SKM-1 (cell line): ENCODE measurements around the gene MRM2.
"Not testable (repeated sequence)": the region's sequence is repeated elsewhere in the genome, so short reads cannot be mapped to it uniquely, and the experiment has no call there.

Source experiments
- DNase-seq: peaks from one replicate; lab custom pipeline; 2025; ENCODE audit not compliant: unreplicated experiment; lab: John Stamatoyannopoulos, UW

MRM2 gene

GRCh38 chr7:2269089-2269990, 27.3 kb upstream of the MRM2 start:
- DNase-seq, result not testable (repeated sequence)

GRCh38 chr7:2266911-2267310, 24.9 kb upstream of the MRM2 start:
- no peak for DNase-seq

GRCh38 chr7:2264158-2264557, 22.2 kb upstream of the MRM2 start:
- no peak for DNase-seq

- no peak for DNase-seq
Observed at GRCh38 chr7:2263176-2263575, 21.2 kb upstream of the MRM2 start.

- DNase-seq, result no peak
Observed at GRCh38 chr7:2261611-2262010, 19.6 kb upstream of the MRM2 start.

- no peak for DNase-seq
Observed at GRCh38 chr7:2260820-2261219, 18.8 kb upstream of the MRM2 start.

GRCh38 chr7:2259480-2259879, 17.5 kb upstream of the MRM2 start:
- no peak for DNase-seq

- DNase-seq, result no peak
Observed at GRCh38 chr7:2258661-2259365, 16.8 kb upstream of the MRM2 start.

GRCh38 chr7:2257651-2258050, 15.6 kb upstream of the MRM2 start:
- DNase-seq, result no peak

GRCh38 chr7:2257046-2257551, 15.1 kb upstream of the MRM2 start:
- no peak for DNase-seq

GRCh38 chr7:2256306-2257045, 14.5 kb upstream of the MRM2 start:
- no peak for DNase-seq

GRCh38 chr7:2255145-2256139, 13.4 kb upstream of the MRM2 start:
- DNase-seq, result no peak

- no peak for DNase-seq
Observed at GRCh38 chr7:2254429-2255144, 12.6 kb upstream of the MRM2 start.

GRCh38 chr7:2253525-2254244, 11.7 kb upstream of the MRM2 start:
- no peak for DNase-seq

GRCh38 chr7:2253021-2253420, 11.0 kb upstream of the MRM2 start:
- no peak for DNase-seq

- DNase-seq, result no peak
Observed at GRCh38 chr7:2251841-2252771, 10.1 kb upstream of the MRM2 start.

- DNase-seq, result no peak
Observed at GRCh38 chr7:2251381-2251780, 9.4 kb upstream of the MRM2 start.
